Hippocampal formation (tissue), 2 donors: Measurements from ENCODE around the gene HIP1.
"Not testable (repeated sequence)": the region's sequence is repeated elsewhere in the genome, so short reads cannot be mapped to it uniquely, and the experiment has no call there.

ENCODE experiments used
- DNase-seq, 2 donors: peaks; one replicate each; lab custom pipeline; 2025; lab: John Stamatoyannopoulos, UW

The HIP1 gene

GRCh38 chr7:75686551-75686950, 52.2 kb downstream of the HIP1 start:
- DNase-seq, result no peak

- not testable (repeated sequence) for DNase-seq
Measured at GRCh38 chr7:75682052-75682451, 56.7 kb downstream of the HIP1 start.

GRCh38 chr7:75679060-75679459, 59.7 kb downstream of the HIP1 start:
- DNase-seq, result no peak

GRCh38 chr7:75669579-75669978, 69.2 kb downstream of the HIP1 start:
- no peak for DNase-seq

GRCh38 chr7:75667938-75668337, 70.8 kb downstream of the HIP1 start:
- no peak for DNase-seq

GRCh38 chr7:75663302-75663907, 75.3 kb downstream of the HIP1 start:
- DNase-seq, result no peak

- no peak for DNase-seq
Measured at GRCh38 chr7:75662579-75663301, 76.0 kb downstream of the HIP1 start.

GRCh38 chr7:75660566-75661215, 78.0 kb downstream of the HIP1 start:
- peak; percentile 56 to 83 for DNase-seq

GRCh38 chr7:75658802-75659201, 79.9 kb downstream of the HIP1 start:
- DNase-seq, result no peak

GRCh38 chr7:75658369-75658768, 80.4 kb downstream of the HIP1 start:
- no peak for DNase-seq

GRCh38 chr7:75657866-75658265, 80.9 kb downstream of the HIP1 start:
- DNase-seq, result no peak

- no peak for DNase-seq
Measured at GRCh38 chr7:75656740-75657139, 82.0 kb downstream of the HIP1 start.

- DNase-seq, result no peak
Measured at GRCh38 chr7:75655536-75655935, 83.2 kb downstream of the HIP1 start.

- no peak for DNase-seq
Measured at GRCh38 chr7:75654855-75655254, 83.9 kb downstream of the HIP1 start.

- no peak for DNase-seq
Measured at GRCh38 chr7:75653651-75654050, 85.1 kb downstream of the HIP1 start.

GRCh38 chr7:75652788-75653187, 86.0 kb downstream of the HIP1 start:
- DNase-seq, result no peak

GRCh38 chr7:75650681-75651080, 88.1 kb downstream of the HIP1 start:
- no peak for DNase-seq

GRCh38 chr7:75650062-75650461, 88.7 kb downstream of the HIP1 start:
- DNase-seq, result no peak

GRCh38 chr7:75649462-75649861, 89.3 kb downstream of the HIP1 start:
- no peak for DNase-seq

- DNase-seq, result no peak
Measured at GRCh38 chr7:75647709-75648438, 90.9 kb downstream of the HIP1 start.

GRCh38 chr7:75646571-75647102, 92.1 kb downstream of the HIP1 start:
- no peak for DNase-seq

- no peak for DNase-seq
Measured at GRCh38 chr7:75645570-75645969, 93.2 kb downstream of the HIP1 start.
